Hepatic stellate cell (primary cell): ENCODE results near the gene C2orf49.

ENCODE experiments used
- DNase-seq: peaks from one replicate; pipeline ENCODE4 v3.0.0; 2011; ENCODE audit warnings: low spot score

Gene C2orf49

DNA sequence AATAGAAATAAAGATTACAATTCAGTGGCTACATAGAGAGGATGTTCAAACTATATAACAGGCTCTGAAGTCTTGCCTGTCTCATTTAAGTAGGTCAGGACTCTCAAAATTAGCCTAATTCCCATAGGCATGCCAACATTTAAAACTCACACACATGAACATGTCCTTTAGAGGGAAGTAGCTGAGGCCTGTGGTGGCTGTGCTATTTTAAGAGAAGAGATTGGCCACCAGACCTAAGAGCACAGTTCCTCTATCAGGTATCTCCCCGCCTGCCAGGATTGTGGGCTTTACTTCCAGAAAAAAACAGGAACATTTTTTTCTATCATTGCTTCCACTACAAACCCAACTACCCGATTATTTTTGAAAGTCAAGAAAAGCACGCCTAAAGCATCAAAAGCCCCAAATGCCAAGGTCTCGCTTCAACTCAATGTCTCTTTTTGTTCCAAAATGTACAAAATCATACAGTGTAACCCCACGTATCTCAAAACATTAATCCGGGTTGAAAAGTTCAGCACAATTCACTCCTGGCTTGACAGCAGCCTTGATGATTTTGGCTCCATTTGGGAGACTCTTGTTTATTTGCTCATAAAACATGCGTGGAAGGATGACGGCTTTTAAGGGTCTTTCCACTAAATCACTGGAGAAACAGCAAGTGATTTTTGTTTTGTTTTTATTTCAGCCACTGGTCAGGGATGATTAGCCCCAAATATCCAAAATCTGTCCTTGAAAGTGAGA lies 46.3 kb downstream of the C2orf49 start:
- no peak for DNase-seq

GRCh38 chr2:105384216-105384615 lies 46.9 kb downstream of the C2orf49 start:
- no peak for DNase-seq

GRCh38 chr2:105384861-105385260 lies 47.5 kb downstream of the C2orf49 start:
- DNase-seq = no peak

DNA sequence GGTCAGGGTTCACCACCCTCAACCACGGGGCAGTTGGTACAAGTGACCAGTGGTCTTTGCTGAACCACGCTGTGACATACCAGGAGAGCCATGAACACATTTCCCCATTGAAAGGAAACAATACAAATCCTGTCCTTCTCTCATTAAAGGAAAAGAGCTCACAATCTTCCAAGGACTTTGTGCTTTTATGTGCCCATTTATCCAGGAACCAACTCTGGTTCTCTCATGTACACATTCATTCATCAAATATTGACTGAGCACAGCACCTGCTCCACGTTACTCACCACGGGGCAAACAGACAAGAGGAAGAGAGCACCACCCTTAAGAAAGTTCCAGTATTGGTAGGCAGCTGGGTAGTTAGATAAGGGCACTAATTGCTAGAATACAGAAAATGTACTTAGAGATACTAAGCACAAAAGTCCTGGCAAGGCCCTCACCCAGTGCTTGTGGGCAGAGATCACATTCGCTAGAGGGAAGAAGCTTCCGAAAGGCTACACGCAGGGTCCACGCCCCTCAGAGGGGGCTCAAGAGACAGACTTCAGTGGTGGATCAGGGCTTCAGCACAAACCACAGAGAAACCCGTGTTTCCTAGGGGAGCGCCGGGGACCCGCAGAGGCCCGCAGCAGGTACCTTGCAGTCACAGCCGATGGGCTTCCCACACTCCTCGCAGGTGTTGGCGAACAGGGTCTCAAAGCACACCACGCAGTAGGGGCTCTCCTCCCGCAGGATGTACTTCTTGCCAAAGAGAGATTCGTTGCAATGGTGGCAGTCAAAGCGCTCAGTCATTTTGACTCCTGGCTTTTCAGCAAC lies 48.6 kb downstream of the C2orf49 start:
- DNase-seq = no peak

- DNase-seq = no peak
These were observed 49.9 kb downstream of the C2orf49 start for GRCh38 chr2:105387225-105387624.

GRCh38 chr2:105388971-105389381 lies 51.6 kb downstream of the C2orf49 start:
- DNase-seq = peak; percentile 66

GRCh38 chr2:105390454-105390853 lies 53.1 kb downstream of the C2orf49 start:
- DNase-seq = no peak

- DNase-seq = no peak
These were observed 53.8 kb downstream of the C2orf49 start for GRCh38 chr2:105391058-105391627.

GRCh38 chr2:105391763-105392662 lies 54.7 kb downstream of the C2orf49 start:
- no peak for DNase-seq

- DNase-seq = no peak
These were observed 56.2 kb downstream of the C2orf49 start for GRCh38 chr2:105393373-105394055.

GRCh38 chr2:105394951-105395611 lies 57.7 kb downstream of the C2orf49 start:
- DNase-seq = no peak

DNA sequence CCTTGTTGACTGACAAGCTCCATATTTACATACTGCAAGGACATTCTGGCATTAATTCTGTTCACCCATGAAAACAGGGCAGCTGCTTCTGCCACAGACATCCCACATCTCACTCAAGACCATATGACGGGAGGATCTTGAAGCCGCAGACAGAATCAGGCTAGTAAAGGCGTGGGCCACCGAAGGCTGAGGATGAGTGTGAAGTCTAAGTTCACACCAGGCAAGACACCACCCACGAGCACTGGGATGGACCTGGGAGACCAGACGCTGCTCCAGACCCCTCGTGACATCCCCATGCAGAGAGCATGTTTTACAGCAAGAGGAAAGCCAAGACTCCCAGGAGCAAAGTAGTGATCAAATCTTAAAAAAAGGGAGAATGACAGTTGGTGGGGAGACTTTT lies 58.4 kb downstream of the C2orf49 start:
- DNase-seq = no peak

GRCh38 chr2:105396254-105397024 lies 59.1 kb downstream of the C2orf49 start:
- peak; percentile 84 for DNase-seq

DNA sequence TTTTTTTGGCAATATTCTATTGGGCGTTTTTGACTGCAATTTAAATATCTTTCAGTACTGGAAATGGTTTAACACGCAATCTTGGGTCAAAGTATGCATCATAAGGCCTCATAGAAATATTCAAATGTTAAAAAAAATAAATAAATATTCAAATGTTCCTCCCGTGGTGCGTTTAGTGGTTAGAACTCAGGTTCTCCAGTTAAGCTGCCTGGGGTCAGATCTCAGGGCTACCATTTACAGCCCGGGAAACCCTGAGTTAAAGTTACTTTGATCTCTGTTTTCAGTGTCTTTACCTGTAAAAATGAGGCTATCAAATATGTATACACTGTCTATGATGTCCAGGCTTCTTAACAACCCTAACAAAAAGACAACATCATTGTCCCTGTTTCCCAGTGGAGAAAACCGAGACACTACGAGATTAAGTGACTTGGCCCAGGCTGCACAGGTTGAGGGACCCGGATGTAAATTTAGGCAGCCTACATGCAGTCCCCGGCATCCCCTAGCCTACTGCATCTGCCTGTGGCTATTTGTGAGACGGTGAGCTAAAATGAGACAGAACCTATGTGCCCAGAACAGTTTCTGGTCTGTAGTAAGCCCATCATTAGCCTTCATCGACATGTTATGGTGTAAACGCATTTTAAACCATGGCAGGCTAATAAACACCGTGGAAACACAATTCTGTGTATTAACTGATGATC lies 59.8 kb downstream of the C2orf49 start:
- DNase-seq = no peak

GRCh38 chr2:105397953-105398335 lies 60.6 kb downstream of the C2orf49 start:
- DNase-seq = no peak

DNA sequence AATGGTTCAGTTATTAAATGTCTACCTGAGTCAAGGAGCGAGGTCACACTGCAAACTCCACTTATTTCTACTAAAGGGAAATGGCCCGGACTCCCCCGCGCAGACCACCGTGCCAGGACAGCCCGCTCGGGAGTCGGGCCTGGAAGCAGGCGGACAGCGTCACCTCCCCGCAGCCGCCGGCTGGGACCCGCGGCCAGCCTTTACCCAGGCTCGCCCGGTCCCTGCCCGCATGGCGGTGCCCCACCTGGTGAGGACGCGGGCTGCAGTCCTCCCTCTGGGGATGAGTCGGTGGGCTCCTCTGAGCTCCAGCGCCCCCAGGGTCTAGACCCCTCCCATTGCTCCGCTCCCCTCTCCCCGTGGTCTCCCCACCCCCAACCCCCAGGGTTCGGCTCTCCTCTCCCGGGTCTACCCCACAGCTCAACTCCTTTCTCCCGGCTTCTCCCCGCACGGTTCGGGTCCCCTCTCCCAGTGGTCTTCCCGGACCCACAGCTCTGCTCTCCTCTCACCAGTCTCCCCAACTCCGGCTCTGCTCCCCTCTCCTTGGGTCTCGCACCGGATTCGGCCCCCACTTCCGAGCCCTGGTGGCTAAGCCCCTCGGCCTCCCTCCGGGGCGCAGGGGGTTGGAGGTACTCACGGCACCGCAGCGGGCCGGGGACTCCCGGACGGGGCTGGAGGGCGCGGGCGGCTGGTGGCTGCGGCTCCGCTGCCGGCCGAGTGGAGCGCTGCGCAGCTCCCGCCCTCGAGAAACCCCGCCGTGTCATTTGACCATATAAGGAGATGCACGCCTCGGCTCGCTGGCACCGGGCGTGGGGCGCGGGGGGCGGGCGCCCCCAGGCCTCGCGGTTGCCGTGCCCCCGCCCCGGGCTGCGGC lies 61.2 kb downstream of the C2orf49 start, which contains the start of gene FHL2:
Gene FHL2, minus strand, starts transcription at position 716 of the 871 bp plus-strand sequence. CDS start 12,535 bp downstream, outside the sequence.
- DNase-seq = peak; percentile 79
